Esophagus squamous epithelium (tissue), 4 donors: ENCODE results near the gene ZNF436.

Experiments
- CTCF ChIP-seq, 6 experiments: fragments of 450-650 bp in 4 of 6; fragments of 200-600 bp in 2 of 6; sonication (generic) in 2 of 6; IDR thresholded peaks; one replicate each; pipeline ENCODE4 v1.5.1; 2016 to 2019; ENCODE audit warnings: antibody characterized with exemption in 6 of 6, mild to moderate bottlenecking in 4 of 6, moderate library complexity in 4 of 6
- POLR2A ChIP-seq, 4 donors: fragments of 450-650 bp; IDR thresholded peaks; one replicate each; pipeline ENCODE4 v1.6.1; 2017; ENCODE audit warnings: antibody characterized with exemption in 4 of 4, mild to moderate bottlenecking in 4 of 4, moderate library complexity in 3 of 4

GRCh38 chr1:23371987-23372880 lies 2.6 kb upstream of the ZNF436 start:
- TF ChIP-seq POLR2A (IDR thresholded peaks at IDR 0.05) (no peak), CTCF (IDR thresholded peaks at IDR 0.05) (no peak)
